Stimulated activated CD4-positive, alpha-beta T cell treated with anti-CD3 and anti-CD28 coated beads, TNF-alpha, amount 100 ng/mL, for 4 hours (primary cell): ENCODE data around the gene APRT.

Experiments
- DNase-seq, 3 experiments: peaks; one replicate each; pipeline ENCODE4 v3.0.0-alpha.2; 2020; ENCODE audit warnings: low read depth in 3 of 3

The APRT gene

GRCh38 chr16:88822281-88823040, 10.7 kb upstream of the APRT start:
- DNase-seq = no peak

- DNase-seq = no peak
Measured at GRCh38 chr16:88821168-88821850, 9.6 kb upstream of the APRT start.

- DNase-seq = no peak
Measured at GRCh38 chr16:88820385-88821025, 8.8 kb upstream of the APRT start.

DNA sequence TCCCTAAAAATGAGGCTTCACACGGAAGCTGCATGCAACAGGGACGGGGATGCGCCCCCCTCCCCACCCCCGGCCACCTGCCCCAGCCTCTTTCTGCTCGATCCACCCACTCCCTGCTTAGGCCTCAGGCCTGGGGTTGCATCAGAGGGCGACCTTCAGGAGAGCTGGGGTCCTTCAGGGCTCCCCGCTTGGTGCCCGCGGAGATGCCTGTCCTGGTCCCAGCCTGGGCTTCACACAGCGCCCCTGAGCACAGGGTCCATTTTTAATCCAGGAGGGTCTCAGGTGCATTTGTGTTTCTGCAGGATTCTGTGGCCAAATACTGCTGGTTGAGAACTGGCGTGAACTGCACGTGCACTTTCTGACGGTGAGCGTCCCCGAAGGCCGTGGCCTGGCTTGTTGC, 7.4 kb upstream of the APRT start:
- DNase-seq = no peak

GRCh38 chr16:88818575-88818874, 6.8 kb upstream of the APRT start:
- DNase-seq = no peak

DNA sequence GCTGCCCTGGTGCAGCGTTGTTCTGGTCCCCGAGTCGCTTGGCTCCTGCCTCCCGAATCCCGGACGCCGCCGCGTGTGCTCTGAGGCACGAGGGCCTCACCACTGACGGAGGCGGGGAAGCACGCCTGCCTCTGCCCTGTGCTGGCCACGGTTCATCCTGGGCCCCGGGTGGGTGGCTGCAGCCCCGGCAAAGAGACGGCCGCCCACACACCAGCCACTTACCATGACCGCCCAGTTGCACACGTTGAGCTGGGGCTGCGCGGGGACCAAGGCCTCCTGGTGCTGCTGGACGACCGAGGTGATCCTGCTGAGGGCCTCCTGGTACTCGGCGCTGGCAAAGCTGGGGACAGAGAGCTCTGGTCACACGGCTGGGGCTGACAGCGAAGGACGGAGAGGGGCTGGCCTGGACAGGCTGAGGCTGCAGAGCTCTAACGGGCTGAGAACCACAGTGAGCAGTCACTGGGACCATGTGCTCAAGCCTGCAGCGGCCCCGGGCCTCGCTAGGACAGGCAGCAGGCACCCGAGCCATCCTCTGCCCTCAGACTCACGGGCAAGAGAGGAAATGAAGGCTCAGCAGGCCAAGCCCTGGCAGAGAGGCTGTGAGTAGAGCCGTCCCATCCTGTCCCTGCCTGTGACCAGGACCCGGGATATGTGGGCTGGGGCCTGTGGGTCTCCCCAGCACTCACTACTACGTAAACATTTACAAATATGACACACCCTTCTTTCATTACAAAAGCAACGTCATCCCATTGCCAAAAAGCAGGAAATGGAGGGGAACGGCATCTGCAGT, 6.3 kb upstream of the APRT start:
- no peak for DNase-seq

GRCh38 chr16:88816736-88817535, 5.2 kb upstream of the APRT start:
- DNase-seq = no peak

DNA sequence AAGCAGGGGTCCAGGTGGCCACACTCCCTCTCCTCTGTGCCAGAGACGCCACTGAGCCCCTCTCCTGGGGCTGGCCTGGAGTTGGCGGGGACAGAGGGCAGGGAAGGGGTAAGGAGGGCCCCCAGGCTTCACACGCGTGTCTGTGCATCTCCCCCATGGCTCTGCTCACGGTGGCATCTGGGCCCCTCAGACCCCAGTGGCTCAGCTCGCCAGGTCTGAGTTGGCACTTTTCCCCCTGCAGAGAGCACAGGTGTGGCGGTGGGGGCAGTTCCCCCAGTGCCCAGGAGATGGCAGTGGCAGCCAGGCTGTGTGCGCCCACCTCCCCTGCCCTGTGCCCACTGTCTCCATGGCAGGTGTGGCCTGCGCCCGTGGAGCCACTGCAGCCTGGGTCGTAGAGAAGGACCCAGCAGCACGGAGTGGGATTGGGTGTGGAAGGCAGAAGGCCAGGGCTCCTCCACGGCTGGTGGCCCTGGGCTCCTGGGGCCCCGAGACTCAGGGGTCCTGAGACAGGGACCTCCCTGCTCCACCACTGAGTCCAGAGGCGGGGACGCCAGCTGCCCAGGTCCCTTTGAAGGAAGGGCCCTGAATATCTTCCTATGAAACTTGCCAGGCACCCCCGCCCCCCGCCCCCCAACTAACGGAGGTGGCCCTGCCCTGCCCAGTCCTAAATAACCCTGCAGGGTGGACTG, 4.3 kb upstream of the APRT start:
- DNase-seq = peak in 1 of 3 experiments; percentile 25

DNA sequence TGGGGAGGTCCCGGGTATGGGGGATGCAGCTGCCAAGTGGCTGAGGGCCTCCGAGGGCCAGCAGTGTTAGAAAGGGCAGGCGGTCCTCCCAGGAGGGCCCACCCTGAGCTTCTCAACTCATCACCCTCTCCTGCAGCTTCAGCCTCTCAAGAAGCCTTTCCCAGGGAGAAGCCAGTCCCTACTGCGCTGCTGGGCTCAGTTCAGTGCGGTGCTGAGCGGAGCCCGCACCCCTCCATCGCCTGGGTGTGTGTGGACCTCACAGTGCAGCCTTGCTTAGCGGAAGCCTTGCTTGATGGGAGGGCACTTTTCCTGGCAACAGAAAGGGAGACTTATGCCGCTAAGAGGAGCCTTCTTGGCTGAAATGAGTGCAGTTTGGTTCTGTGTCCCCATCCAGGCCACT, 3.5 kb upstream of the APRT start:
- DNase-seq = no peak

- DNase-seq = no peak
Measured at GRCh38 chr16:88814144-88814502, 2.4 kb upstream of the APRT start.

DNA sequence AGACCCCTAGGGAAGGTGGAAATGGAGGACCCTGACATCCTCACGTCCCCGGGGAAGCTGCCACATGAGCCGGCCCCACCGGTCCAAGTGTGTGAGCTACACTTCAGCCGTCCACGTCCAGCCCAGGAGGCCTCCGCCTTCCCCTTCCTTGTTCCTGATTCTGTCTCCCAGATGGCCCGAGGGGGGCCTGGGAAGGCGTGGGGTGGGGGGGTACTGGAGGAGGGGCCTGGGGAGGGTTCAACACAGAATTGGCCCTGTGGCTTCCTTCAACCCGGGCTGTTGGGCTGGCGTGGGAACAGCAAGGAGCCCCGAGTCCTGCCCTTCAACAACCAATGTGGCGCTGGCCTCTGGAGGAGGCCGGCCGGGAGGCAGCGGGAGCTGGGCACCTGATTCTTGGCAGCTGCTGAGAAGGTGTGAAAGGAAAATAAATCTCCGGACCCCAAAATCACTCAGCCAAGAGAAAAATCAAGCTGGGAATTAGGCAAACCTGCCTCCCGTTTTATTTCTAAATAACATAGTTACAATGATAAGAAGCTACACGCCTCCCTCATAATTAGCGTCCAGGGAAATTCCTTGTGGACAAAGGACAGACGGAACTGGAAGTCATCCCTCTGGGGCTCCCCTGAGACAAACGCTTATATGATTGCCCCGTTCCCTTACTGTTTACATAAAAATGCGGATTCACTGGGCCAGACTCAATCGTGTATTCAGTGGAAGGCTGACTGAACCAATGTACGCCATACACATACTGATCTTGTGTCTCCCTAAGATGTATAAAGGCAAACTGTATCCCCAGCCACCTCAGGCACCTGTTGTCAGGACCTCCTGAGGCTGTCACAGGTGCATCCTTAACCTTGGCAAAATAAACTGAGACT, 1.8 kb upstream of the APRT start:
- DNase-seq = no peak

DNA sequence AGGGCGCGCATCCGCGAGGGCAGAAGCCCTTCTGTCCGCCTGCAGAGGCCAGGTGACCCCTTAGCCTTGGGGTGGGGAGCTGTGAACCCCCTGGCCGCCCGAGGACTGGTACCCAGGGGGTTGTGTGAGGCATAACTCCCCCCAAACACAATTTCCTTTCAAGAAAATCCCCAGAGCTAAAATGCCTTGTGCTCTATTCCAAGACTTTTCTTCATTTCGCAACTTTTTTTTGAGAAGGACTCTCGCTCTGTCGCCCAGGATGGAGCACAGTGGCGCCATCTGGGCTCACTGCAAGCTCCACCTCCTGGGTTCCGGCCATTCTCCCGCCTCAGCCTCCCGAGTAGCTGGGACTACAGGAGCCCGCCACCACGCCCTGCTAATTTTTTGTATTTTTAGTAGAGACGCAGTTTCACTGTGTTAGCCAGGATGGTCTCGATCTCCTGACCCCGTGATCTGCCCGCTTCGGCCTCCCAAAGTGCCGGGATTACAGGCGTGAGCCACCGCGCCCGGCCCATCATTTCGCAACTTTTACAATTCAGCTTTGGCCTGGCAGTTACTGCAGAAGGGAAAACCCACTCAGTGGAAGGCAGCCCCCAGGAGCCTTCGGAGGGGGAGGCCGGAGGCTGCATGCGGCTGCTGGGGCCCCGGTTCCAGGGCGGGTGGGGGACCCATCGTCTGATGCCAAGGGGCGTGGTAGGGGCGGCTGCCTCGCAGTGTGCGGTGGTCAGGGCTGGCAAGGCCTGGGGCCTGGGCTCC, 963 bp upstream of the APRT start:
- no peak for DNase-seq

- peak in 2 of 3 experiments; percentile 48 to 54 for DNase-seq
Measured at GRCh38 chr16:88810912-88811768, 588 bp downstream of the APRT start.

GRCh38 chr16:88810166-88810911, 1.4 kb downstream of the APRT start:
- DNase-seq = no peak

DNA sequence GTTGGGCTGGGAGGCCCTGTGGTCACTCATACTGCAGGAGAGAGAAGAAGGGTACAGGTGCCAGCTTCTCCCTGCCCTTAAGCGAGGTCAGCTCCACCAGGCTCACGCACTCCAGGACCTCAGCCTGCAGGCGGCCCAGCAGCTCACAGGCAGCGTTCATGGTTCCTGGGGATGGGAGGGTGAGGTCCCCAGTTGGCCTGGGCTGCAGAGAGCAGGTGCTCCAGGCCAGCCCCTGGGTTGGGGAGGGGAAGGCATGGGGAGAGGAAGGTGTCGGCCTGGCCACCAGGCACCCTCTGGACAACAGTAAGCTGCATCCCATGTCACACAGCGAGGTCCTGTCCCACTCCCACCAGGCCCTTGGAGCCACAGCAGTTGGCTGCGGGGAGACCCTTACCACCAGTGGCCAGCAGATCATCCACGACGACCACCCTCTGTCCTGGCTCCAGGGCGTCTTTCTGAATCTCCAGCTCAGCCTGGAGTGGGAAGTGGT, 2.0 kb downstream of the APRT start:
- DNase-seq = no peak

DNA sequence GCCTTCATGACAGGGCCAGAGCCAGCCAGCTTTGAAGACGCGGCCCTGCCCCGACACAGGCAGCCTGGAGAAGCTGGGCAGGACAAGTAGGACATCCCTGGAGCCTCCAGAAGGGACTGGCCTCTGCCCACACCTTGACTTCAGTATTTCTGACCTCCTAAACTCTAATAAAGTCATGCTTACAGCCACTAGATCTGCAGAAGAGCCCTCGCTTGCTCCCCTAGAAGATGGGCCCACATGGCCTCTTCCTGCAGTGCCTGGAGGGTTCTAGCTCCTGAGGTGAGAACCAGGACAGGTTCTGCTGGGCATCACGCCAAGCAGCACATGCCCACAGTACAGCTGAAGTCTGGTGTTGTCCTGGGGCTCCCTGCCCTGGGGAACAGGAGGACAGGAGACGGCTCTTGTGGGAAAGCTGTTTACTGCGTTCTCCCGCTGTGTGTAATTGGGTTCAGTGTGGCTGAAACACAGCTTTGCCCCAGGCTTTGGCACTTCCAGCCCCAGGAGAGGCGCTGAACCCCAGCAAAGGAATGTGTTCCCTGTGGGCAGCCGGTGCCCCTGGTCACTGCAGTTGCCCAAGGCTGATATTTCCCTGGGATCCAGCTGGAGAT, 2.6 kb downstream of the APRT start:
- no peak for DNase-seq
